Stomach (tissue), 9 donors: Measurements from ENCODE around the gene SHISA6. TPM values are rescaled to one million over a fixed set of nuclear protein-coding genes. Genes with fewer than 3 reads are reported as not detected.

Experiments used
- DNase-seq, 2 donors: peaks; one replicate each; pipeline versions ENCODE4 v3.0.0 to v3.0.0-alpha.2; 2013 to 2019
- H3K27ac ChIP-seq, 5 donors: fragments of 200-600 bp in 4 of 5; sonication (generic) in 4 of 5; one replicate each; pipeline ENCODE4 v1.5.1; 2013 to 2019; ENCODE audit warnings: mild to moderate bottlenecking in 1 of 5, moderate library complexity in 1 of 5
- H3K27me3 ChIP-seq, 3 donors: fragments of 200-600 bp; sonication (generic); one replicate each; pipeline ENCODE4 v1.5.1; 2017 to 2019; ENCODE audit warnings: mixed run types in 1 of 3
- H3K36me3 ChIP-seq, 4 donors: fragments of 200-600 bp; sonication (generic); 1 replicate in 3 of 4; 2 replicates in 1 of 4; pipeline ENCODE4 v1.5.1; 2016 to 2019
- H3K4me1 ChIP-seq, 4 donors: fragments of 200-600 bp; sonication (generic); one replicate each; pipeline ENCODE4 v1.5.1; 2016 to 2019
- H3K4me3 ChIP-seq, 4 donors: fragments of 200-600 bp; sonication (generic) in 3 of 4; one replicate each; pipeline ENCODE4 v1.5.1; 2016 to 2019; ENCODE audit warnings: mild to moderate bottlenecking in 1 of 4
- H3K9me3 ChIP-seq, 4 donors: fragments of 200-600 bp; sonication (generic); one replicate each; pipeline ENCODE4 v1.5.1; 2016 to 2019
- EP300 ChIP-seq: sonication (generic); formaldehyde crosslinking; IDR thresholded peaks from one replicate; pipeline ENCODE4 v1.6.1; 2017; ENCODE audit warnings: antibody characterized with exemption
- POLR2A ChIP-seq, 4 donors: fragments of 450-650 bp; IDR thresholded peaks; one replicate each; pipeline ENCODE4 v1.6.1; 2016; ENCODE audit warnings: antibody characterized with exemption in 4 of 4, control low read depth in 2 of 4, mild to moderate bottlenecking in 1 of 4, moderate library complexity in 1 of 4
- POLR2AphosphoS5 ChIP-seq, 3 donors: sonication (generic); formaldehyde crosslinking; IDR thresholded peaks; one replicate each; pipeline ENCODE4 v1.6.1; 2016; ENCODE audit warnings: antibody characterized with exemption in 3 of 3
- WGBS, 5 donors: extraction: QIAGEN DNeasy Blood & Tissue Kit in 3 of 5; methylation state at CpG; one replicate each; pipeline versions ENCODE4 v1.1.5 to v1.1.7; 2013 to 2018; 5-methylcytosine and 5-hydroxymethylcytosine counted together
- intact Hi-C: fragments of 100-400 bp; cut with DNase I; formaldehyde crosslinking; loops from one replicate; pipeline ENCODE4 v1.15.1; 2023; ENCODE audit warnings: low total_unique reads
- polyA plus RNA-seq, 3 donors: library from polyadenylated mRNA; stranded (reverse); fragments of 200-250 nt; gene quantifications; one replicate each; pipeline ENCODE4 v1.2.3, GENCODE V29; 2013
- total RNA-seq, 5 donors: library from RNA; depleted of rRNA; stranded (reverse); fragments of >200 nt; gene quantifications; one replicate each; pipeline versions ENCODE4 v1.1.0 to v1.2.3, GENCODE V29; 2014 to 2016
- TF ChIP-seq, protein P1 (sequence below), 7 experiments: fragments of 450-650 bp in 4 of 7; fragments of 200-600 bp in 3 of 7; sonication (generic) in 3 of 7; IDR thresholded peaks; one replicate each; pipeline ENCODE4 v1.5.1; 2016 to 2019; ENCODE audit warnings: antibody characterized with exemption in 7 of 7, control low read depth in 2 of 7, mild to moderate bottlenecking in 1 of 7
- donor health status: healthy with polysubstance abuse.
- donor health status: Bipolar disorder and iron deficiency.
- donor health status: healthy.

Gene SHISA6
- total and polyA plus RNA-seq, 8 donors, result 0.15 to 3.6 (median 1.3) TPM; not detected in 1

DNA sequence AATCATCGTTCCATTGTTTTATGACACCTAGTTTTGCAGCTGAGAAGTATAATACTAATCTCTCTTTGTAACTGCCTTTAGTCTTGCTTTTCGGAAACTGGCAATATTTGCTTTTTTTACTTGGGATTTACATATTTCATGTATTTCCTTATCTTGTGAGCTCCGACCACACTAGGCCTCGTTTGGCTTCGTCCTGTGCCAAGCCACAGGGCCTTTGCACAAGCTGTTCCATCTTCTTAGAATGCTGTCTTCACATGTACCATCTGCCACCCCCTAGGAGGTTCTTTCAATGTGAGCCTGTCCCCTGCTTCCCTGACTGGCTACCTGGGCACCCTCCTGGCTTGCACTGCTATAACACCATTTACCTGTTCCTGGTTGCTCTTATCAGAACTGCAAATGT, 77.2 kb downstream of the SHISA6 start:
- no peak overlapping the region for H3K4me3 ChIP-seq
- peaks cover 0 to 7% (median 2%) of the 10 kb centered on the region in 4 donors for H3K4me1 ChIP-seq
- no peaks in the 10 kb centered on the region for H3K9me3 ChIP-seq
- H3K36me3 ChIP-seq, result no peaks in the 10 kb centered on the region
- H3K27ac ChIP-seq, result no peak overlapping the region
- 83 to 89% (median 89%) methylated on average over 5 of the region's 5 CpGs for whole genome bisulfite sequencing, 5 donors
- intact Hi-C loops, result loop anchor here (5.0 kb wide), 1 partner anchor 606 kb away; no protein-coding TSS in a partner anchor
- TF ChIP-seq, protein P1, sequence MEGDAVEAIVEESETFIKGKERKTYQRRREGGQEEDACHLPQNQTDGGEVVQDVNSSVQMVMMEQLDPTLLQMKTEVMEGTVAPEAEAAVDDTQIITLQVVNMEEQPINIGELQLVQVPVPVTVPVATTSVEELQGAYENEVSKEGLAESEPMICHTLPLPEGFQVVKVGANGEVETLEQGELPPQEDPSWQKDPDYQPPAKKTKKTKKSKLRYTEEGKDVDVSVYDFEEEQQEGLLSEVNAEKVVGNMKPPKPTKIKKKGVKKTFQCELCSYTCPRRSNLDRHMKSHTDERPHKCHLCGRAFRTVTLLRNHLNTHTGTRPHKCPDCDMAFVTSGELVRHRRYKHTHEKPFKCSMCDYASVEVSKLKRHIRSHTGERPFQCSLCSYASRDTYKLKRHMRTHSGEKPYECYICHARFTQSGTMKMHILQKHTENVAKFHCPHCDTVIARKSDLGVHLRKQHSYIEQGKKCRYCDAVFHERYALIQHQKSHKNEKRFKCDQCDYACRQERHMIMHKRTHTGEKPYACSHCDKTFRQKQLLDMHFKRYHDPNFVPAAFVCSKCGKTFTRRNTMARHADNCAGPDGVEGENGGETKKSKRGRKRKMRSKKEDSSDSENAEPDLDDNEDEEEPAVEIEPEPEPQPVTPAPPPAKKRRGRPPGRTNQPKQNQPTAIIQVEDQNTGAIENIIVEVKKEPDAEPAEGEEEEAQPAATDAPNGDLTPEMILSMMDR (IDR thresholded peaks at IDR 0.05), result no peak
- TF ChIP-seq POLR2A (IDR thresholded peaks at IDR 0.05) (no peak), POLR2AphosphoS5 (IDR thresholded peaks at IDR 0.05) (no peak), EP300 (no peak)
- H3K27me3 ChIP-seq, result no peaks in the 10 kb centered on the region
- DNase-seq, result no peak

DNA sequence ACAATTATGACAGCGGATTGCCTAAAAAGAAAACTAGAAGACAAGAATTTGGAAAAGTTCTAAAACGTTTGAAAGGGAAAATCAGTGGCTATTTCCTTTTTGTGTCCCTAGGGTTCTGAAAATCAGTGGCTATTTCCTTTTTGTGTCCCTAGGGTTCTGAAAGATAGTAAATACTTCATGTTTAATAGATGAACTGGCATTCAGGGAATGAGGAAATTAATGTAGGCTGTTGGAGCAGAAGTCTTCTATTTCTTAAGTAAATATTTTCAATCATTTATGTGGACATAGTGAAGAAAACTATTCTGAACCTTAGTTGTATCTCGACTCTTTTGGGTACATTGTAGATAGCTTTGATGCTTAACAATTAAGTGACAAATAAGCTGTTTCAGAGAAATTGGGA, 78.9 kb downstream of the SHISA6 start:
- Histone ChIP-seq H3K36me3 (no peaks in the 10 kb centered on the region), H3K27me3 (no peaks in the 10 kb centered on the region), H3K9me3 (no peaks in the 10 kb centered on the region), H3K27ac (peak overlapping the region in 1 of 5 donors; percentile 59), H3K4me3 (no peak overlapping the region), H3K4me1 (peaks cover 0 to 7% (median 2%) of the 10 kb centered on the region in 4 donors)
- DNase-seq, result no peak
- TF ChIP-seq, protein P1 (IDR thresholded peaks at IDR 0.05), result no peak
- no peak for TF ChIP-seq POLR2AphosphoS5 (IDR thresholded peaks at IDR 0.05)
- TF ChIP-seq POLR2A (IDR thresholded peaks at IDR 0.05), result no peak
- TF ChIP-seq EP300, result no peak
- WGBS, 5 donors, result 21 to 37% (median 30%) methylated on average over 3 of the region's 3 CpGs
- intact Hi-C loops, result loop anchor here (5.0 kb wide), 1 partner anchor 608 kb away; no protein-coding TSS in a partner anchor

DNA sequence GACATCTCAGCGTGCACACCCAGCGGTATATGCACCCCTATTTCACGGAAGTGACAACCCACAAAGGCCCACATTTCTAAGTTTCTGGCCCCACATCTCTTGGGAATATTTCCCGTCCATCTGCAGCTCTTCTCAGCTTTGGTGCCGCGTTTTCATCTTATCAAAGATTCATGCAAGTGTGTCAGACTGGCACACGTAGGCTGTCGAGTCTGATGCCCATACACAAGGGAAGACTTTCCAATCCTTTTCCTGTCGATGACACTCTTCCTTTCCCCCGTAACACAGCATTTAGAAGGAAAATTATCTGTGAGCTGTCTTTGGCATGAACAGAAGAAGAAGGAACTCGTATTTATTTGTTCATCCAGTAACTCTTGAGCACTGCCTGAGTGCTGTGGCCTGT, 83.0 kb downstream of the SHISA6 start:
- 84 to 96% (median 93%) methylated on average over 11 of the region's 11 CpGs for WGBS, 5 donors
- DNase-seq, result no peak
- Histone ChIP-seq H3K9me3 (no peaks in the 10 kb centered on the region), H3K27ac (no peak overlapping the region), H3K27me3 (no peaks in the 10 kb centered on the region), H3K4me3 (no peak overlapping the region), H3K4me1 (peaks cover 0 to 7% (median 5%) of the 10 kb centered on the region in 4 donors), H3K36me3 (no peaks in the 10 kb centered on the region)
- TF ChIP-seq EP300, result no peak
- no peak for TF ChIP-seq POLR2A (IDR thresholded peaks at IDR 0.05)
- TF ChIP-seq, protein P1 (IDR thresholded peaks at IDR 0.05), result no peak
- TF ChIP-seq POLR2AphosphoS5 (IDR thresholded peaks at IDR 0.05), result no peak
- intact Hi-C loops, result no loop called here

DNA sequence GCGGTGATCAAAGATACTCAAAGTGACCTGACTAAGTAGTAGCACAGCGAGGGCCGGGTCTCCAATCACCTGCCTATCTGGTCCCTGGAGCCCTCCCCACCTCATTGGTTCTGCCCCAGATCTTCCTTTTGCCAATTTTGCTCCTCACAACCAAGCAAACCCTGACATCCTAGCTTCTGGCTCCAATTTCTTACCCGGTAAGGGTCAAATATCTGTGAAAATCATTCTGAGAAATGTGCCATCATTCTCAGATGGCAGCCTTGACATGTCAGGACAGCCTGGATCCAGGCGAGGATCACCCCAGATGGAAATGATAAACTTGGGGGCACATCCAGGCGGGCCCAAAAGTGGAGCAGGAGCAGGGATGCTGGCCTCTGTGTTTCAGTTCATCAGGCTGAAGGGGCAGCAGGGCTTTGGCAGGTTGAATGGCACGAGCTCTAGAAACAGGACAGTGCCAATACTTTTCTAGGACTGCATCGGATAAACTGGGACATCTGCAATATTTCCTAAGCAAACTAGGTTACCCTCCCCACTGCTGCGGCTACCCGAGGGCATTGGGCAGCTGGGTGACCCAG, 83.9 kb downstream of the SHISA6 start:
- no peak for TF ChIP-seq POLR2A (IDR thresholded peaks at IDR 0.05)
- TF ChIP-seq POLR2AphosphoS5 (IDR thresholded peaks at IDR 0.05), result no peak
- no peak for TF ChIP-seq EP300
- TF ChIP-seq, protein P1 (IDR thresholded peaks at IDR 0.05), result no peak
- no peak overlapping the region for H3K4me3 ChIP-seq
- H3K27me3 ChIP-seq, result no peaks in the 10 kb centered on the region
- WGBS, 5 donors, result 87 to 97% (median 91%) methylated on average over 8 to 10 of the region's 10 CpGs
- H3K36me3 ChIP-seq, result no peaks in the 10 kb centered on the region
- H3K9me3 ChIP-seq, result no peaks in the 10 kb centered on the region
- H3K4me1 ChIP-seq, result peaks cover 0 to 7% (median 5%) of the 10 kb centered on the region in 4 donors
- no peak for DNase-seq
- no peak overlapping the region for H3K27ac ChIP-seq
- intact Hi-C loops, result no loop called here
